Stimulated activated CD4-positive, alpha-beta T cell treated with anti-CD3 and anti-CD28 coated beads, Interleukin-12 subunit alpha, Interleukin-12 subunit beta, amount 100 ng/mL, for 24 hours (primary cell): ENCODE data around the gene STOM.
"Not testable (repeated sequence)": the region's sequence is repeated elsewhere in the genome, so short reads cannot be mapped to it uniquely, and the experiment has no call there.

Experiments used
- DNase-seq, 2 experiments: peaks; one replicate each; pipeline ENCODE4 v3.0.0-alpha.2; 2020; ENCODE audit warnings: low read depth in 2 of 2

STOM gene

DNA sequence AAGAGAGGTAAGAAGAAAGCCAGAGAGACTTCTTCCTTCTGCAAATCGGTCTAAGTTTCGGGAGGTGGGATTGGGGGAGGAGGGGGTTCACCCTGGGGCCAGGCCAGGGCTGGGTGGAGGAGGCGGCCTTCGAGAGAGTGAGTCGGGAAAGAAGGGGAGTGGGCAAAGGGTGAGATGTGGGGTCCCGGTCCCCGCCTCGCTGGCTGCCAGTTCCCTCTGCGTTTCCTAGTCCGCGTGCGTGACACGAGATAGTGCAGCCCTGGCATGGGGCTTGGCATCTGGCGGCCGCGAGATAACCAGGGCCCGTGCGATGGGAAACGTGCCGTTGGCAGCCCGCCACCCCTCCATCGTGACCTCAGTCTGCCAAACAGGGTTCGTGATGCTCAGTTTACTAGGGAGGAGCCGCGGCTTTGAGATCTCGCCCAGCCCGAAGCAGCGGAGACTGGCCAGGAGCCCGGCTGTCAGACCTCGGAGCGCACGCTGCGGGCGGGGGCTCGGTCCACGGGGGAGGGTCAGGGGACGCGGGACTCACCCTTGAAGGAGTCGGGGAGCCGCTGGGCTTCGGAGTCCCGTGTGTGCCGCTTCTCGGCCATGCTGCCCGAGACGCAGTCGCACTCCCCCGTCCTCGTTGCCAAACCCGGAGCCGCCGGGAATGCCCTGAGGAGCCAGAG, at the start of gene STOM:
Gene STOM, minus strand, starts transcription at position 656 of the 671 bp plus-strand sequence. Its CDS starts 63 bp downstream, at position 593.
- DNase-seq, result peak; percentile 14 to 46

- no peak for DNase-seq
These were observed 41.9 kb upstream of the STOM start for GRCh38 chr9:121411993-121412392.

DNA sequence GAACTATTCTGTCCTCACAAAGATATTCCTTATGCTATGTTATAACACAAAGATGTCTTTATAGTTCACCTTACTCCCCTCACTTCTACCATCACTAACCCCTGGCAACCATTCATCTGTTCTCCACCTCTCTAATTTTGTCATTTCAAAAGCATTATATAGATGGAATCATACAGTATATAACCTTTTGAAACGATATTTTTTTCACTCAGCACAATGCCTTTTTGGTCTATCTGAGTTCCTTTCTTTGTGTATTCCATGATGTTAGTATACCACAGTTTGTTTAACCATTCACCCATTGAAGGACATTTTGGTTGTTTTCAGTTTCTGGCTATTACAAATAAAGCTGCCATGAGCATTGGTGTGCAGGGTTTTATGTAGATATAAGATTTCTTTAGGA, 35.8 kb upstream of the STOM start:
- DNase-seq, result no peak

GRCh38 chr9:121404906-121405305, 34.9 kb upstream of the STOM start:
- no peak for DNase-seq

- DNase-seq, result no peak
These were observed 30.0 kb upstream of the STOM start for GRCh38 chr9:121399883-121400607.

DNA sequence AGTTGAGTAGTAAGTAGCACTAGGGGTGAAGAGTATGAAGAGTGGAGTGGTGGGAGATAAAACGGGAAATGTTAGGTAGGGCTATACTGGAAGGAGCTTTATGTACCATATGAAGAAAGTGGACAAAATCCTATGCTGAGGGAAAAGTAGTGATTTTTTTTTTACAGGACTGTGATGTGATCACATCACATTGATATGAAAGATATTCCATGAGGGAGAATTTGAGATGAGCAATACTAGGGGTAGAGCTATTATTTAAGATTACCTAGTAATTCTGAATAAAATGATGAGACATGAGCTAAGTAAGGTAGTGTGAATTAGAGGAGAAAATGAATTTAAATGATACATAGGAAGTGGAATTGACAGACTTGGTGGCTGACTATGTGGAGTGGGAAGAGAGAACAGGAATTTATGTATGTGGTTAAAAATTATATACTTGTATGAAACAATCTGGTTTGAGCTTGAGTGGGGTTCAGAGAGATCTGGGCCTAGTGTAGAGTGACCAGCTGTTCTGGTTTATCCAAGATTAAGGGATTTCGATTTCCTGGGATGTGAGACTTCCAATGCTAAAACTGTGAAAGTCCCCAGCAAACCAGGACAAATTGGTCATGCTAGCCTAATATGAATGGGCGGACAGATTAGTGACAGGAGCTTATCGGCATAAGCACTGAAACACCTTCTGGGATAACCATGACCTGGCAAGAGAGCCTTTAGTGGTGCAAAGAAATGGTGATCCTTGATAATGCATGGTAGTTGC, 29.3 kb upstream of the STOM start:
- DNase-seq, result no peak

DNA sequence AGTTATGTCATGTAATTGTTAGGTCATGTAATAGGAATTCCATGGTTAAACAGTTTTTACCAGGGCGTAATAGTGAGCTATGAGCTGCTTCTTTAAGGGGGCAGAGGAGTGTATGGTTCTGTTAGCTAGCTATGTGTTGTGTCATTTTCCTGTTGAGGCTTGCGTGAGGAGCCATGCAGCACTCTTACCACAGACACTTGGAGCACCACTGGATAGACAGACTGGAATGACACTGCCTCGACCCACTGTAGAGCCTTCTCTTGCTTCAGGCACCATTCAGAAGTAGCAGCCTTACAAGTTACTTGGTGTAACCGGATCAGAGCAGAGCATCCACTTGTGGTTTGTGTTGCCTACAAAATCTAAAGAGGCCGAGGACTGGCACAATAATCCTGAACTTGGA, 28.3 kb upstream of the STOM start:
- no peak for DNase-seq

DNA sequence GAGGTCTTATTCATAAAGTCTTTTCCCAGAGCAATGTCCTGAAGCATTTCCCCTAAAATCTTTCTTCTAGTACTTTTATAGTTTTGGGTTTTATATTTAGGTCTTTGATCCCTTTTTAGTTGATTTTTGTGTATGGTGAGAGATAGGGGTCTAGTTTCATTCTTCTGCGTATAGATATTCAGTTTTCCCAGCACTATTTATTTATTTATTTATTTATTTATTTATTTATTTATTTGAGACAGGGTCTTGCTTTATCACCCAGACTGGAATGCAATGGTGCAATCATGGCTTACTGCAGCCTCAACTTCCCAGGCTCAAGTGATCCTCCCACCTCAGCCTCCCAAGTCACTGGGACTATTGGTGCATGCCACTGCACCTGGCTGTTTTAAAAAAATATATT, 27.2 kb upstream of the STOM start:
- not testable (repeated sequence) for DNase-seq

GRCh38 chr9:121395558-121395957, 25.5 kb upstream of the STOM start:
- DNase-seq, result no peak

DNA sequence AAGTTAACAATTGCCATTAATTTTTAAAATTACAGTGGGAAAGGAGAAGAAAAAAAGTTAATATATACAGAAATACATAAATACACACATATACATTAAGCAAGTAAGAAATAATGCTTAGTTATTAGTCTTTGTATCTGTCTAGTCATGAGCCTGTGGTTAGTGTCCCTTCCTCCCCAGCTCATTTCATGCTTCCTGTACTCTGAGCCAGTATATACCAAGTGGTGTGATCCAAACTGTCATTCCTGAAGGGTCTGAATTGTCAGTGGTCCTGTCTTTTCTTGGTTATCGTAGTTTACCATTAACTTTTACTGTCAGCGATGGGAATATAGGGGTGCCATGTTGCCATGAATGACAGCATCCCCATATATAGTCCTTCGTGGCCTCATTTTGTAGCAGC, 24.2 kb upstream of the STOM start:
- DNase-seq, result no peak

GRCh38 chr9:121393318-121393717, 23.3 kb upstream of the STOM start:
- DNase-seq, result no peak

DNA sequence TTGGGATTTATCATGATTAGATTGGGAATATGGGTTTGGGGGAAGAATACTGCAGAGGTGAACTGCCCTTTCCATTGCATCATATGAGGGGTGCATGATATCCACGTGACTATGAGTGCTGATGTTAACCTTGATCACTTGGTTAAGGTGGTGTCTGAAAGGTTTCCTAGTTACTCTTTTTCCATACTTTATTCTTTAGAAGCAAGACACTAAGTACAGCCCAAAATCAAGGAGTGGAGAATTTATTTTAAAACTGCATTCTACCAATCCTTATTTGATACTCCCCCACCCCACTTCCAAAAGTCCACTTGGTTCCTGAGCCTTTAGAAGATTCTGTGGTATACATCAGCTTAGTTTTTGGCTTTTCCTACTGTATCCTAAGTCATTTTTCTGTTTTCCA, 20.3 kb upstream of the STOM start:
- DNase-seq, result no peak

DNA sequence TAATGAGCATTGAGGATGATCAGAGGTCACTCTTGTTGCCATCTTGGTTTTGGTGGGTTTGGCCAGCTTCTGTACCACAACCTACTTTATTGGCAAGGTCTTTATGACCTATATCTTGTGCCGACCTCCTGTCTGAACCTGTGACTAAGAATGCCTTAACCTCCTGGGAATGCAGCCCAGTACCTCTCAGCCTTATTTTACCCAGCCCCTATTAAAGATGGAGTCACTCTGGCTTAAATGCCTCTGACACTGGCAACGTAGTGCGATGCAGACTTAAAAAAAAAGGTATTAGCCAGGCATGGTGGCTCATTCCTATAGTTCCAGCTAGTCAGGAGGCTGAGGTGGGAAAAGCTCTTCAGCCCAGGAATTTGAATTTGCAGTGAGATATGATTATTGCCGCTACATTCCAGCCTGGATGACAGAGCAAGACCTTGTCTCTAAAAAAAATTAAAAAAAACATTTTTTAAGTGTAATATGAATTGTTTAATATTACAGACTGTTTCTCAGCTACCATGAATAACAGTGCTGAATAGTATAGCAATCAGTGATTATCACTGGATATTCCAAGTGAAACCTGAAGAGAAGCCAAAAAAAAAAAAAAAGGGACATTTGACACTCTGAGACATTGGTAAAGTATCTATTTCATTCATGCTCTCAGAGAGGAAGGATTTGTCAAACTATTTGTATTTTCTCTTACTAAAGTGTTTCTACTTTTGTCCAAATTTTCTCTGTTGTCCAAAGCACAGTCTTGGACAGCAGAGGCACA, 18.3 kb upstream of the STOM start:
- DNase-seq, result no peak

DNA sequence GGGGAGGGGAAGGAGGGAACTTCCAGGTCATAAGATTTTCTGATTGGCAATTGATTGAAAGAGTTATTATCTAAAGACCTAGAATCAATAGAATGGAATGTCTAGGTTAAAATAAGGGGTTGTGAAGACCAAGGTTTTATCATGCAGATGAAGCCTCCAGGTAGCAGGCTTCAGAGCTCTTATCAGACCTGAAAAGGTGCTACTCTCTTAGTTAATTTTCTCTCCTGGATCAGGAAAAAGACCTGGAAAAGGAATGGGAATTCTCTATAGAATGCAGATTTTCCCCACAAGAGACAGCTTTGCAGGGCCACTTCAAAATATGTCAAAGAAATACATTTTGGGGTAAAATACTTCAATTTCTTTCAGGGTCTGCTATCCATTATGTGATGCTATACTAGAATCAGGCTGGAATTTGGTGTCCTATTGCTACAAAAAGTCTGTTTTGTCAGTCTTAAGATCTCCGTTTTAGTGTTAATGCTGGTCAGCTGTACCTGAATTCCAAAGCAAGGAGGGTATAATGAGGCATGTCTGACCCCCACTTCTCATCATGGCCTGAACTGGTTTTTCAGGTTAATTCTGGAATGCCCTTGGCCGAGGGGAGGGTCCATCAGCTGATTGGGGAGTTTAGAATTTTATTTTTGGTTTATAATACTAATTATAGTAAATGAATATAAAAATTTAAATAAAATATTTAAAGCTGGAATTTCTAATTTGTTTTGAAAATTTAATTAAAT, 16.6 kb upstream of the STOM start:
- DNase-seq, result no peak

DNA sequence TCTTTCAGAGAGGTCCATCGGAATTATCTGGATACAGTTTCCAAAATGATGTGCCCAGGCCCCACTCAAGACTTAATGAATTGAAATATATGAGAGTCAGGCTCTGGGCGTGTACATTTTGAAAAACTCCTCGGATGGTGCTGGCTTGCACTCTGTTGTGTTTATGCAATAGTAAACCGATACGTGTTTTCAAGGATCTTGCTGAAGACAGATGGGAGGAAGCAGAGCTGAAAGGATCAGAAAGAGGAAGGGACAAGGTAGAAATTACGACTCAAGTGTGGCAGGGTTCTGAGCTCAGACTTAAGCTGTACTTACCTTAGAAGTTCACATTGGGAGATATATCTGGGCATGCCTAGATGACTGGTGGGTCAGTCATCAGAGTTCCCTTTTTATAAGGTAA, 13.7 kb upstream of the STOM start:
- DNase-seq, result no peak

DNA sequence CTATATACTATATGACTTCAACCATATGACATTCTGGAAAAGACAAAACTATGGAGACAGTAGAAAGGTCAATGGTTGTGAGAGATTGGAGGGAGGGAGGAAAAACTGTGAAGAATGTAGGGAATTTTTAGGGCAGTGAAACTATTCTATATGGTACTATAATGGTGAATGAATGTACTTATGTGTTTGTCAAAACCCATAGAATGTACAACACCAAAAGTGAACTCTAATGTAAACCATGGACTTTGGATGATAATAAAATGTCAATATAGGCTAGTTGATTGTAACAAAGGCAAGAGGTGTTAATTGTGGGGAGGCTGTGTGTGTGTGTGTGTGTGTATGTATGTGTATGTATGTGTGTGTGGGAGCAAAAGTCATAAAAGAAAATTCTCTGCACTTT, 10.8 kb upstream of the STOM start:
- DNase-seq, result no peak

GRCh38 chr9:121376214-121376830, 6.3 kb upstream of the STOM start:
- DNase-seq, result no peak

DNA sequence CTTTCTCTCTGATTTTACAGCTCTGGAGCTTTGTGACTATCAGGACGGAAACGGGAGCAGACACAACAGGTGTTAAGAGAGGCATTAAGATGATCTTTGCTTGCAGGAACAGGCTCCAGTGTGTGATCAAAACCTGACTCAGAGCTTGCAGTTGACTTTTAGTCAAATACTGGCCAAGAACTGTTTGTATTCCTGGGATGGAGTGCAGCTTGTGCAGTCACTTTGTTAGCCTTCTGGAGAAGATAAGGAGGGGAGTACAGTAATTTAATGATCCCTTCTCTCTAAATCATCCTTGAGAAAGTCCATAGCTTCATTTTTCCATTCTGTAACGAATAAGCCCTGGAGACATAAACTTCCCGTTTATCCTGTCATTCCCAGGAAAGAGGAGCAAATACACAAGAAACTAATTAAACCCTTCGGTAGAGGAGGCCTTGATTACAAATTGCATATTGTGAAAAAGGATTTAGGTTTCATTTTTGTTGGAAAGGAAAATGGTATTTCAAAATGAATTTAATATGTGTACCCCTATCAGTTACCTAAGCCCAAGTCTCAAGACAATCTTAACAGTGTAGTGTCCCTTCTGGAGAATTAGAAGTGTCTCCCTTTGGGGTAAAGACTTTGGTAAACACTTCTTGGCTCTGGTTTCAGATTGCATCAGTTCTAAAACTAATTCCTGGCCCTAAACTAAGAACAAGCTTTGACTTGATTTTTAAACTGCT, 3.1 kb upstream of the STOM start:
- no peak for DNase-seq

DNA sequence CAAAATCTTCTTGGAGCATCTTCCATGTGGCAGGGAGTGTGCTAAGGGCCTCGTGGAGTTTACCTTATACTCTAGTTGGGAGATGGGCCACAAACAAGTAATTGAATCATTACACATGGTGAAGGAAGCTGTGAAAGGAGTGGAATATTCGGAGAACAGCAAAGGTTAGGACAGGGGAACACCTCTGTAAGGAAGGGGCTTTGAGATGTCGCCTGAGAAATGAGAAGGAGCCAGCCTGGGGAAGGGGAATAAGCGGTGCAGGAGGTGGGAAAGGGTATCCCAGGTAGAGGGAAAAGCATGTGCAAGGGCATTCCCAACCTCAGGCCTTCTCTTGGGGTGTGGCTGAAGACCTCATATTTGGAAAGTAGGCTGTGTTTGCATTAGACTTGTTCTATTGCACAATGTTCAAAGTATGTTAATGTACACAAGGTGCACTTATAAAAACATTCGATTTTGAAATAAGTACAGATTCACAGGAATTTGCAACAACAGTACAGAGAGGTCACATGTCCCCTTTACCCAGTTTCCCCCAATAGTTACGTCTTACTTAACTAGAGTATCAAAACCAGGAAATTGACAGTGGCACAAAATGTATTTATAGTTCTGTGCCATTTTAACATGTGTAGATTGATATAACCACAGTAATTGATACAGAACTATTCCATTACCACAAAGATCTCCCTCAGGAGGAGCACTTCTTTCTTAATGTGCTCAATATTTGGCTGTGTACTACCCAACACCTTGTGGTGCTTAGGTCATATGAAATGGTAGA, 2.4 kb upstream of the STOM start:
- no peak for DNase-seq
